Measurements from ENCODE around the gene SLC35F3. TPM values are rescaled to one million over a fixed set of nuclear protein-coding genes. Genes with fewer than 3 reads are reported as not detected.
"Not testable (repeated sequence)": the region's sequence is repeated elsewhere in the genome, so short reads cannot be mapped to it uniquely, and the experiment has no call there.

The SLC35F3 gene
- total and polyA plus RNA-seq, 2 experiments from 2014 or later, result 0.80 to 1.3 TPM

DNA sequence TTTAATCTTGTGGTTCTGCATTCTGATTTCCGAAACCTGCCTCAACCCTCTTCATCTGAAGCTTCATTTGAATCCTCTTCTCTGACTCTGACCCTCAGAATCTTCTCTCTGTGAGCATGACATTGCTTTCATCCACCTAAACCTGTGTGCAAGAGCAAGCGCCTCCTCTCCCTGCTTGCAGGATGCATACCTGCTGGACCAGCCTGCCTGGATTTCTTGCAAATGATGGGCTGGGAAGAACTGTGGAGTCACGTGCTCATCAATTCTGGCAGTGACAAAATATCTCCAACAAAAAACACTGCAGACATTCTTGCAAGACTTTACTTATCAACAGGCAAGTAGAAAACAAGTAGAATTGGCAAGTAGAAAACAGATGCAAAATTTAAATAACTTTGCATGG, 20.8 kb upstream of the SLC35F3 start:
- 71% methylated on average over 3 of the region's 3 CpGs for WGBS (ENCODE audit: low lambda C conversion rate, missing lambda C conversion rate)
- Histone ChIP-seq H2AFZ (no peak overlapping the region), H3K27ac (no peak overlapping the region), H4K20me1 (ENCODE audit: insufficient read depth, poor library complexity, severe bottlenecking) (no peaks in the 10 kb centered on the region), H3K27me3 (no peaks in the 10 kb centered on the region), H3K4me1 (ENCODE audit: insufficient read depth) (no peaks in the 10 kb centered on the region), H3K4me2 (no peak overlapping the region), H3K36me3 (replicated peaks; ENCODE audit: insufficient read depth, low read depth) (no peaks in the 10 kb centered on the region), H3K4me3 (no peak overlapping the region), H3K9me2 (replicated peaks; ENCODE audit: insufficient read depth) (no peaks in the 10 kb centered on the region), H3K79me2 (no peaks in the 10 kb centered on the region), H3K9me3 (ENCODE audit: low read depth) (no peaks in the 10 kb centered on the region)
- DNase-seq (ENCODE audit: low spot score), result no peak
- TF ChIP-seq EZH2phosphoT487 (IDR thresholded peaks at IDR 0.05; ENCODE audit: low read depth, severe bottlenecking, unreplicated experiment) (no peak), EZH2 (IDR thresholded peaks at IDR 0.05; ENCODE audit: borderline replicate concordance) (no peak), CTCF (IDR thresholded peaks at IDR 0.05; ENCODE audit: poor library complexity) (no peak)

- Histone ChIP-seq H3K79me2 (no peaks in the 10 kb centered on the region), H3K36me3 (replicated peaks; ENCODE audit: insufficient read depth, low read depth) (no peaks in the 10 kb centered on the region), H3K27me3 (no peaks in the 10 kb centered on the region), H3K4me3 (no peak overlapping the region), H3K27ac (no peak overlapping the region), H3K4me2 (no peak overlapping the region), H2AFZ (no peak overlapping the region), H3K4me1 (ENCODE audit: insufficient read depth) (no peaks in the 10 kb centered on the region), H4K20me1 (ENCODE audit: insufficient read depth, poor library complexity, severe bottlenecking) (no peaks in the 10 kb centered on the region), H3K9me3 (ENCODE audit: low read depth) (no peaks in the 10 kb centered on the region), H3K9me2 (replicated peaks; ENCODE audit: insufficient read depth) (no peaks in the 10 kb centered on the region)
- TF ChIP-seq EZH2 (IDR thresholded peaks at IDR 0.05; ENCODE audit: borderline replicate concordance) (no peak), CTCF (IDR thresholded peaks at IDR 0.05; ENCODE audit: poor library complexity) (no peak), EZH2phosphoT487 (IDR thresholded peaks at IDR 0.05; ENCODE audit: low read depth, severe bottlenecking, unreplicated experiment) (no peak)
- no peak for DNase-seq (ENCODE audit: low spot score)
- 72% methylated on average over 5 of the region's 5 CpGs for WGBS (ENCODE audit: low lambda C conversion rate, missing lambda C conversion rate)
Measured at GRCh38 chr1:233884461-233885151, 19.9 kb upstream of the SLC35F3 start.

DNA sequence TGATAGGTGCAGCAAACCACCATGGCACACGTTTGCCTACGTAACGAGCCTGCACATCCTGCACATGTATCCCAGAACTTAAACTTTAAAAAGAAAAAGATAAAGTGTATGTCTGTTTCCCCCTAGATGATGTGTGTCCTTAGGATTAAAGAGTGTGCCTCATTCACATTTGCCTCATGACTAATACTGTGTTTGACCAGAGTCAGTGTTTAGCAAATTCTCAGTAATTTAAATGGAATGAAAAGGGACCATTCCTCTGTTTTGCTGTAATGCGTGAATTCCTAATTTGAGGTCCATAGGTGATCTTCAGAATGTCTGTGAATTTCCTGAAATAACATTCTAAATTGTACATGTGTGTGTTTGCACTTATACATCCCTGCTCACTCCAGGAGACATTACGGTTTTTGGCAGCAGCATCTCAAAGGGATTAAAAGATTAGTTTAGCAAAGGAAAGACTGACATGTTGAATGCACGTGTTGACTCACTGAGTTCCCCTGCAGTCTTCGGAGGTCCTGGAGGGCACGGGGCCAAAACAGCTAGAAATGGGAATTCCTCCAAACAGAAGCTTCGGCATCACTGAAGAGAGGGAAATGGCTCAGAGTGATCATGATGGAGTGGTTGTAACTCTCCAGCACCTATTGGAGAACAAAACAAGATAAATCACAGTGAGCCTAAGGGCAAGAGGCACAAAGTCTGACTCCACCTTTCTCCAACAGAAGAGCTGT, 19.1 kb upstream of the SLC35F3 start:
- H3K27me3 ChIP-seq, result no peaks in the 10 kb centered on the region
- no peaks in the 10 kb centered on the region for H4K20me1 ChIP-seq (ENCODE audit: insufficient read depth, poor library complexity, severe bottlenecking)
- WGBS (ENCODE audit: low lambda C conversion rate, missing lambda C conversion rate), result 52% methylated on average over 9 of the region's 9 CpGs
- no peaks in the 10 kb centered on the region for H3K79me2 ChIP-seq
- no peaks in the 10 kb centered on the region for H3K9me2 ChIP-seq (replicated peaks; ENCODE audit: insufficient read depth)
- DNase-seq (ENCODE audit: low spot score), result no peak
- no peak overlapping the region for H3K4me2 ChIP-seq
- H3K4me1 ChIP-seq (ENCODE audit: insufficient read depth), result no peaks in the 10 kb centered on the region
- no peak for TF ChIP-seq EZH2phosphoT487 (IDR thresholded peaks at IDR 0.05; ENCODE audit: low read depth, severe bottlenecking, unreplicated experiment)
- TF ChIP-seq EZH2 (IDR thresholded peaks at IDR 0.05; ENCODE audit: borderline replicate concordance), result no peak
- H3K9me3 ChIP-seq (ENCODE audit: low read depth), result no peaks in the 10 kb centered on the region
- no peak overlapping the region for H3K27ac ChIP-seq
- no peak overlapping the region for H2AFZ ChIP-seq
- no peaks in the 10 kb centered on the region for H3K36me3 ChIP-seq (replicated peaks; ENCODE audit: insufficient read depth, low read depth)
- no peak overlapping the region for H3K4me3 ChIP-seq

DNA sequence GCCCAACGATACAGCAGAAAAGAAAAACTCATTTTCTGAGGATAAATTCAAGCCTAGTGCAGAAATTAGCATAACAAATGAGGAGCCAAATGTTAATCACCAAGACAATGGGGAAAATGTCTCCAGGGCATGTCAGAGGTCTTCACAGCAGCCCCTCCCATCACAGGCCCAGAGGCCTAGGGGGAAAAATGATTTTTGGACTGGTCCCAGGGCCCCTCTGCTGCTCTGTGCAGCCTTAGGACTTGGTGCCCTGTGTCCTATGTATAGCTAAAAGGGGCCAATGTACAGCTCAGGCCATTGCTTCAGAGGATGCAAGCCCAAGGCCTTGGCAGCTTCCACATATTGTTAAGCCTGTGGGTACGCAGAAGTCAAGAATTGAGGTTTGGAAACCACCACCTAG, 13.3 kb upstream of the SLC35F3 start:
- H2AFZ ChIP-seq; H3K36me3 ChIP-seq (replicated peaks; ENCODE audit: insufficient read depth, low read depth); H3K79me2 ChIP-seq; DNase-seq (ENCODE audit: low spot score); H4K20me1 ChIP-seq (ENCODE audit: insufficient read depth, poor library complexity, severe bottlenecking); H3K4me2 ChIP-seq; H3K9me3 ChIP-seq (ENCODE audit: low read depth); H3K9me2 ChIP-seq (replicated peaks; ENCODE audit: insufficient read depth); H3K27me3 ChIP-seq; H3K27ac ChIP-seq; H3K4me3 ChIP-seq; H3K4me1 ChIP-seq (ENCODE audit: insufficient read depth): not testable (repeated sequence)
- WGBS (ENCODE audit: low lambda C conversion rate, missing lambda C conversion rate), result 94% methylated on average over 2 of the region's 2 CpGs
